ENCODE results near the gene ADAM8. TPM values are rescaled to one million over a fixed set of nuclear protein-coding genes. Genes with fewer than 3 reads are reported as not detected.

The ADAM8 gene
- total RNA-seq, 1 experiment from 2014 or later, result 3.7 TPM

DNA sequence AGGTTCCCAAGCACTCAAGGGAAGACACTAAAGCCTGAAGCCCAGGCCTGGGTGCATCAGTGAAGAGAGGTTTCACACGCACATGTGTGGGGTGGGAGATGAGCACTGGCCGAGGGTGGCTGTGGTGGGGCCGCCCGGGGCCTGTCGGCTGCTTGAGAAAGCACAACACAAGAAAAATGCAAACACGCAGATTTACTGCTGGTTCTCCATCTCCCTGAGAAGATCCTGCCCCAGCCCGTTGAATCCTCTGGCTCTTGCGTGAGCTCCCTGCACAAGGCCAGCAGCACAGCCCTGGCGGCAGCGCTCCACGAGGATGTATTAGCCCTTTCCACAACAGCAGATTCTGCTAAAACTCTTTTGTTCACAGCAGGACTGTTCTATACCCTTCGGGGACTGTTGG is 38.2 kb upstream of the ADAM8 start:
- ATAC-seq (no peak), DNase-seq (ENCODE audit: low read depth, low spot score) (no peak)
- Histone ChIP-seq H3K9me3 (ENCODE audit: control insufficient read depth, insufficient read depth, low read depth, low read length) (no peaks in the 10 kb centered on the region), H3K27ac (ENCODE audit: low read length) (no peak overlapping the region), H3K4me3 (ENCODE audit: low read depth in 2 of 2, low read length in 2 of 2) (no peak overlapping the region), H3K27me3 (ENCODE audit: control insufficient read depth, insufficient read depth, low read length) (no peaks in the 10 kb centered on the region), H3K4me1 (ENCODE audit: control insufficient read depth, insufficient read depth, low read length) (no peaks in the 10 kb centered on the region), H3K36me3 (ENCODE audit: control insufficient read depth, insufficient read depth, low read length) (no peaks in the 10 kb centered on the region)
- POLR2A ChIA-PET, result no interaction called here
- in situ Hi-C loops (cut with HindIII; ENCODE audit: low pct_unique_long_range_greater_than_20kb, low sequenced_read_pairs) (no loop called here), intact Hi-C loops (cut with micrococcal nuclease; ENCODE audit: unreplicated experiment) (no loop called here)
- TF ChIP-seq, protein P1, sequence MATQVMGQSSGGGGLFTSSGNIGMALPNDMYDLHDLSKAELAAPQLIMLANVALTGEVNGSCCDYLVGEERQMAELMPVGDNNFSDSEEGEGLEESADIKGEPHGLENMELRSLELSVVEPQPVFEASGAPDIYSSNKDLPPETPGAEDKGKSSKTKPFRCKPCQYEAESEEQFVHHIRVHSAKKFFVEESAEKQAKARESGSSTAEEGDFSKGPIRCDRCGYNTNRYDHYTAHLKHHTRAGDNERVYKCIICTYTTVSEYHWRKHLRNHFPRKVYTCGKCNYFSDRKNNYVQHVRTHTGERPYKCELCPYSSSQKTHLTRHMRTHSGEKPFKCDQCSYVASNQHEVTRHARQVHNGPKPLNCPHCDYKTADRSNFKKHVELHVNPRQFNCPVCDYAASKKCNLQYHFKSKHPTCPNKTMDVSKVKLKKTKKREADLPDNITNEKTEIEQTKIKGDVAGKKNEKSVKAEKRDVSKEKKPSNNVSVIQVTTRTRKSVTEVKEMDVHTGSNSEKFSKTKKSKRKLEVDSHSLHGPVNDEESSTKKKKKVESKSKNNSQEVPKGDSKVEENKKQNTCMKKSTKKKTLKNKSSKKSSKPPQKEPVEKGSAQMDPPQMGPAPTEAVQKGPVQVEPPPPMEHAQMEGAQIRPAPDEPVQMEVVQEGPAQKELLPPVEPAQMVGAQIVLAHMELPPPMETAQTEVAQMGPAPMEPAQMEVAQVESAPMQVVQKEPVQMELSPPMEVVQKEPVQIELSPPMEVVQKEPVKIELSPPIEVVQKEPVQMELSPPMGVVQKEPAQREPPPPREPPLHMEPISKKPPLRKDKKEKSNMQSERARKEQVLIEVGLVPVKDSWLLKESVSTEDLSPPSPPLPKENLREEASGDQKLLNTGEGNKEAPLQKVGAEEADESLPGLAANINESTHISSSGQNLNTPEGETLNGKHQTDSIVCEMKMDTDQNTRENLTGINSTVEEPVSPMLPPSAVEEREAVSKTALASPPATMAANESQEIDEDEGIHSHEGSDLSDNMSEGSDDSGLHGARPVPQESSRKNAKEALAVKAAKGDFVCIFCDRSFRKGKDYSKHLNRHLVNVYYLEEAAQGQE (IDR thresholded peaks at IDR 0.05; ENCODE audit: insufficient read depth in 1 of 2, low read depth in 2 of 2, low read length in 1 of 2), result no peak
- TF ChIP-seq POLR2AphosphoS5 (IDR thresholded peaks at IDR 0.05; ENCODE audit: low read depth, low read length) (no peak), TCF7L2 (IDR thresholded peaks at IDR 0.05; ENCODE audit: low read depth, low read length) (no peak), SIN3A (IDR thresholded peaks at IDR 0.05; ENCODE audit: borderline replicate concordance, insufficient read depth, low read depth, low read length) (no peak)
- TF ChIP-seq, protein P2, sequence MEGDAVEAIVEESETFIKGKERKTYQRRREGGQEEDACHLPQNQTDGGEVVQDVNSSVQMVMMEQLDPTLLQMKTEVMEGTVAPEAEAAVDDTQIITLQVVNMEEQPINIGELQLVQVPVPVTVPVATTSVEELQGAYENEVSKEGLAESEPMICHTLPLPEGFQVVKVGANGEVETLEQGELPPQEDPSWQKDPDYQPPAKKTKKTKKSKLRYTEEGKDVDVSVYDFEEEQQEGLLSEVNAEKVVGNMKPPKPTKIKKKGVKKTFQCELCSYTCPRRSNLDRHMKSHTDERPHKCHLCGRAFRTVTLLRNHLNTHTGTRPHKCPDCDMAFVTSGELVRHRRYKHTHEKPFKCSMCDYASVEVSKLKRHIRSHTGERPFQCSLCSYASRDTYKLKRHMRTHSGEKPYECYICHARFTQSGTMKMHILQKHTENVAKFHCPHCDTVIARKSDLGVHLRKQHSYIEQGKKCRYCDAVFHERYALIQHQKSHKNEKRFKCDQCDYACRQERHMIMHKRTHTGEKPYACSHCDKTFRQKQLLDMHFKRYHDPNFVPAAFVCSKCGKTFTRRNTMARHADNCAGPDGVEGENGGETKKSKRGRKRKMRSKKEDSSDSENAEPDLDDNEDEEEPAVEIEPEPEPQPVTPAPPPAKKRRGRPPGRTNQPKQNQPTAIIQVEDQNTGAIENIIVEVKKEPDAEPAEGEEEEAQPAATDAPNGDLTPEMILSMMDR (IDR thresholded peaks at IDR 0.05), result no peak
- no TSS peak for BruUV-seq (replicated peaks)
- CTCF ChIA-PET, result no interaction called here

DNA sequence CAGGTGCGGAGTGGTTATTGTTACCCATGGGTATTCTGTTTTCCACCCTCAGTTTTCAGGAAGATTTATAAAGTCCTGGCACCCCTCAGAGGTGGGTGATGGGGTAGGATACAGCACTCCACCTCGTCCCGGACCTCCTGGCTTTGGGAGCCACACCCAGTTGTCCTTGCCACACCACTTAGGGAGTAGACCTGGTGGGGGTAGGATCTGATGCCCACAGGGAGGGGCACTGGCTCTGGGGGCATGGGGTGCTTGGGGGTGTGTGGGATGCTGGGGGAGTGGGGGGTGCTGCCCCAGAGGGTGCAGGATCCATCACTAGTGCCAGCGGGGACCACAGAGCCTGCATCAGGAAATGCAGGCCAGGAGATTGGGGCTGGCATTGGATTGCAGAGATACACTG is 36.5 kb upstream of the ADAM8 start:
- ATAC-seq (no peak), DNase-seq (ENCODE audit: low read depth, low spot score) (no peak)
- H3K4me3 ChIP-seq (ENCODE audit: low read depth in 2 of 2, low read length in 2 of 2), result no peak overlapping the region
- in situ Hi-C loops (cut with HindIII; ENCODE audit: low pct_unique_long_range_greater_than_20kb, low sequenced_read_pairs), result no loop called here
- intact Hi-C loops (cut with micrococcal nuclease; ENCODE audit: unreplicated experiment), result no loop called here
- peaks cover 1% of the 10 kb centered on the region; the same call in 1 of the 2 replicates for H3K36me3 ChIP-seq (ENCODE audit: control insufficient read depth, insufficient read depth, low read length)
- no TSS peak for BruUV-seq (replicated peaks)
- ChIA-PET POLR2A (no interaction called here), CTCF (no interaction called here)
- H3K4me1 ChIP-seq (ENCODE audit: control insufficient read depth, insufficient read depth, low read length), result peaks cover 4% of the 10 kb centered on the region; the same call in 1 of the 2 replicates
- H3K27me3 ChIP-seq (ENCODE audit: control insufficient read depth, insufficient read depth, low read length), result no peaks in the 10 kb centered on the region
- no peak overlapping the region for H3K27ac ChIP-seq (ENCODE audit: low read length)
- TF ChIP-seq, protein P2 (IDR thresholded peaks at IDR 0.05), result no peak
- TF ChIP-seq, protein P1 (IDR thresholded peaks at IDR 0.05; ENCODE audit: insufficient read depth in 1 of 2, low read depth in 2 of 2, low read length in 1 of 2), result no peak
- no peak for TF ChIP-seq POLR2AphosphoS5 (IDR thresholded peaks at IDR 0.05; ENCODE audit: low read depth, low read length)
- TF ChIP-seq TCF7L2 (IDR thresholded peaks at IDR 0.05; ENCODE audit: low read depth, low read length), result no peak
- no peak for TF ChIP-seq SIN3A (IDR thresholded peaks at IDR 0.05; ENCODE audit: borderline replicate concordance, insufficient read depth, low read depth, low read length)
- no peaks in the 10 kb centered on the region for H3K9me3 ChIP-seq (ENCODE audit: control insufficient read depth, insufficient read depth, low read depth, low read length)
